Measurements from ENCODE around the gene CD55.
"Not testable (repeated sequence)": the region's sequence is repeated elsewhere in the genome, so short reads cannot be mapped to it uniquely, and the experiment has no call there.

Gene CD55

GRCh38 chr1:207306603-207307002, 14.9 kb upstream of the CD55 start:
- DNase-seq = no peak

DNA sequence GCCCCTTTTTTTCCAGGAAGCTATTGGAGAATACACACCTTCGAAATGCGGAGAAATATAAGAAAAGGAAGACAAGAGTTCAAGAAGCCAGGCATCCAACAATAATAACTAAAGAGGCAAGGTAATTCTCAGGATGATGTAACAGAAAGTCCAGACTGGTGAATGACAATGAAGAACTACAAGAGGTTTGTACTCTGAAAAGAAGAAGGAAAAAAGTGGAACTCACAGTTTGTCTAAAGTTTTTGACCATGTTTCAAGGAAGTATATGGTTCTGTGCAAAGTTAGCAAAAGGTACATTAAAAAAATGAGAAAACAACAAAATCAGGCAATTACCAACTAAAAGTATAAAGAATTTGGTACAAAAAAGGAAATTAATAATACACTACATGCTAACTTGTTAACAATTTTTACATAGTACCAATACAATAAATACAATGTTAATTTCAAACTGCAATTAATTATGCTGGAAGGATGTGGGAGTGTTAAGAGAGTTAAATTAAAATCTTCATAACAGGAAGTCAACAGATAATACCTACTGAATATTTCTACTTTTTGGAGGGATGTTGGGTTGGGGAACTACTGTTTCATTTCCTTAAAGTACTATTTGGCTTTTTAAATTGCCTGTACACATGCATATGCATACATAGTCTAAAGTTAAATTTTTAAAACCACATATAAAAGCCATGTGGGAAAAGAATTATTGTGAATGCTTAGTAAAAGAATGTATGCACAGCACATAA, 12.9 kb upstream of the CD55 start:
- no peak for DNase-seq

GRCh38 chr1:207309745-207310273, 11.7 kb upstream of the CD55 start:
- no peak for DNase-seq

DNA sequence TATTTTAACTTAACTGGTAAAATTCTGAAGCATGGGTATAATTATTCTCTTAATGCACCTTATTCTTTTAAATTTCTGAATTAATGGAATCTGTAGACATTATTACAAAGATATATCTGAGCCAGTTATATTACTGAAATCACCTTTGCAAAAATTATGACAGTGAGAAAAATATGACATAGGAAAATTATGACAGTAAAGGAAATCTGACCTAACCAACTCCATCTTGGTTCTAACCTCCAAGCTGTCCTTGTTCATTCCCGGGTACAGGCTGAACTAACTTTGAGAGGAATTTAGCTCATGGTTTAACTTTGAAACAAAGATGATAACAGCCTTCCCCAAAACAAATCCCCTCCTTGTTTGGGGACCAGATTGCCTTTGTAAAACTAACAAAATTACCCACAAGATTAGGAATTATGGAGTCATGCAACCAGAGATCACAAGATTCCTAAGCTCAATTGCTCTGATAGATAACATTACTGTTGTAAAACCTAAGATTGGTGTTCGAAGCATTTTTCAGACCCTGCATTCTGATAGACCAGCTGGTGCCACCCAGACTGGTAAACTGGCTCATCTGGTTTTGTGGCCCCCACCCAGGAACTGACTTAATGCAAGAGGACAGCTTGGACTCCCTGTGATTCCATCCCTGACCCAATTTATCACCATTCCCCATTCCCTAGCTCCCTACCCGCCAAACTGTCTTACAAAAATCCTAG, 9.4 kb upstream of the CD55 start:
- DNase-seq = no peak

GRCh38 chr1:207312604-207312920, 8.9 kb upstream of the CD55 start:
- DNase-seq = no peak

DNA sequence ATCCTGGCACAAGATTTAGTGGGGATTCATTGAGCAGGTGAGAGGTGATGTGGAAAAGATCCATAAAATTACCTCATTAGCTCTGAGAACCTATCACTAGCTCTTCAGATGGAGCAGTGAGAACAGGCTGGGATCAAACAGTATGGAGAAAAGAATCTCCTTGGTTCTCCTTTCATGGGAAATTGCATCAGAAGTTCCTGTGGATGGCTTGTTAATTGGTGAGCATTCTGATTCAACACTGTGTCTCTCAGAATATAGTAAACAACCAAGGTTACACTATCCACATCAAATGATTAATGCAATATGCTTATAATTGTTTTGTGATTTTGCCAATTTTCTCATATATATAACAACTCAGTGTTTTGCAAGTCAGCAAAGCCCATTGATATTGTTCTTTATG, 8.3 kb upstream of the CD55 start:
- no peak for DNase-seq

- DNase-seq = no peak
Observed at GRCh38 chr1:207314816-207315215, 6.7 kb upstream of the CD55 start.

DNA sequence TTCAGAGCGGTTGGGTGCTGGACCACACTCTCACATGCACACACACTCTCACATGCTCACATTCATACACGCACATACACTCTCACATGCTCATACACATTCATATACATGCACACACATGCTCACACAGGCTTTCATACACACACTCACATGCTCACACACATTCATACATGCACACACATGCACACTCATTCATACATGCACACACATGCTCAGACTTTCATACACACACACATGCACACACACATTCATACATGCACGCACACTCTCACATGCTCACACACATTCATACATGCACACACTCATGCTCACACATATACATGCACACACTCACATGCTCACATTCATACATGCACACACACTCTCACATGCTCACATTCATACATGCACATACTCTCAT, 6.0 kb upstream of the CD55 start:
- DNase-seq = no peak

DNA sequence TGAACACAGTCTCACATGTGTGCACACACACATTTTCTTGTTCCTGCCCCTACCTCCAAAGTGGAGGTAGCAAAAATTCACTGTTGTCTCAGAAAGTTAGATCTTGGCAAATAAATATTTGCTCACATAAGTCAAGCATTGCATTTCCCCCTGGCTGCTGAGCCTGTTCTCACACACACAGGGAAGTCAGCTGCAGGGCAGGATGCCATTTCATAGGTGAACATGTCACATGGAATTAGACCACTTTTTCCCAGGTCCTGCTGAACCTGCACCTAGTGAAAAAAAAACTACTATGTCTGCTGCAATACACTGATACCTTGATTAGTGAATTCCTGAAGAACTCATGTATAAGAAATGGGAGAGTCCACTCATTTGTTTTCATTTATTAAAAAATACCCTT, 5.3 kb upstream of the CD55 start:
- DNase-seq = no peak

- DNase-seq = no peak
Observed at GRCh38 chr1:207316622-207317391, 4.7 kb upstream of the CD55 start.

DNA sequence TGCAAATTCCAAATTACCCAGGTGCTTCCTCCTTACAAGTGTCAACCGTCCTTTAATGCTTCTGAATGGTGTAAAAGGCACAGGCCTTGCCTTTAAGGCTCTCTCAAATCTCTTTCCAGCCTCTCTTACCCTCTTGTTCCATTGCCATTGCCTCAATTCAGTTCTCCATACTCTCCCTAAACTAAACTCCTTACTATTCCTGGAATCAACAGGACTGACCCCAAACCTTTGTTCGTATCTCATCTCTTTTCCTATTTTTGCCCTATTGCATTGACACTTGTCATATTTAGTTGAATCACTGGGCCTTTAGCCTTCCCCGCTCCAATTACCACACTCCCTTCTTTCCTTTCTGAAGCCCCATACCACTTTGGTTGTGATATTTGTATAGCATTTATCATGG, 3.9 kb upstream of the CD55 start:
- DNase-seq = no peak

DNA sequence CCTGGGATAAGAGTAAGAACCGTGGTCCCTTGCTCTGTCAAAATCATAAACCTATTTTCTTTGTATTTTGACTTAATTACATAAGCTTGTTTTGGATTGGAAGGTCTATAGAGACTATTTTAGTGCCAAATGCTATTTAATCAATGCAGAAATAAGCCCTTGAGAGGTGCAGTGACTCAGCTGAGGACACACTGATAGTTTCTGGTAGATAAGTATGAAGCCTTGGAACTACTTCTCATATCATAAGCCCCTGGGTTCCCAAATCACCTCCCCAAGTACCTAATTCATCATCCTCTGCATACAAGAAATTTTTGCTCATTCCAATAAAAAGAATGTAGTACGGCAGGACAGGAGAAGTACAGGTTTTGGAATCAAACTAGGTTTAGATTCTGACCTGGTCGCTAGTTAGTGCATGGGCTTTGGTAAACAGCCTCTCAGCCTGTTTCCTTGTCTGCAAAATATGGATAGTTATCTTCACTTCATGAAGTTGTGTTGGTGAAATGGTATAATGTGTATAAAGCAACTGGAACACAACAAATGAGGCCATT, 3.3 kb upstream of the CD55 start:
- DNase-seq = no peak

DNA sequence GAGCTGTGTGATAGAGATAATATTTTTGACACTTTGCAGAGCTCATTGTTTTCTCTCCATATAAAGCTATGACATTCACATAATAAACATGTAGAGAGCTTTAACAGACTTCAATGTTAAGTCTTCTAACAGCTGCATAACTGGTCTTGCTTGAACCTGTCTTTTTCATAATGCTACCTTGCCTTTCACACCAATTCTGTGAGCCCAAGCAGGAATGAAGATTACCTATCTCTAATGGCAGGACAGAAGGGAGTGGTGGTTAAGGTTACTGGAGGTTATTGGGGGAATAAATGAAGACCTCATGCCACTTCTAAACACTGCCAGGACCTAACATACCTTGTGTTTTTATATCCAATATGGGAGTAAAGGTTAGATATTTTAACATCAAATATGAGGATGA, 2.3 kb upstream of the CD55 start:
- no peak for DNase-seq

- DNase-seq = not testable (repeated sequence)
Observed at GRCh38 chr1:207320105-207320504, 1.4 kb upstream of the CD55 start.

GRCh38 chr1:207321790-207322645, 540 bp downstream of the CD55 start:
- DNase-seq = peak in 1 of 2 experiments; percentile 65

DNA sequence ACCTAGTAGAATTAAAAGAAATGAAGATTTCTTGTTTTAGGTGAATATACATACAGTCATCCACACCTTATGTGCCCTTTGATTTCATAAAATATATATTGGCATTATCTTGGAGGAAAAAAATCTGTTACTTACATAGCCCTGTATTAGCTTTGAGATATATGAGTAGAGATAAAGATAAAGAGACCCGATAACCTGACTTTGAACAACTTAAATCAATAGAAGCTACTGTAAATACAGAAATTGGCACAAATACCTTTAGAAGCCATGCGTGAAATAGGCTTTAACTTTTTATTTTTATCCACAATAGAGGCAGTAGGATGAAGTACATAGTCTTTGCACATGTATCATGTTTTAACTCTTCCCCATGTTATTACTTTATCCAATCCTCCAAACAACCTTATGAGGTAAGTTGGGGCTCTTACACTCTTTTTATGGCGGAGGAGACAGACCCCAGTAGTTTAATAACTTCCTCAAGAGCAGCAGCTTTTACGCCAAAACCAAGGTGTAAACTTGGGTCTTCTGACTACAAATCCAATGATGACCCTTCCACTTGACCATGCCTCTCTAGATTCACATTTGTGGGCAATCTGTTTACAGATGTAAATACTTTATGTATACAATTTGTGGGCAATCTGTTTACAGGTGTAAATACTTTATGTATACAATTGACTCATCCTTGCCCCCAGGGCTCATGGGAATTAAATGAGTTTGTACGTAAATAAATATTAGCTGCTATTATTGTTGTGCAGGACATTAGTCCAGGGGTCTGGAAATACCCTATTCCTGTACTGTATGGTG, 2.1 kb downstream of the CD55 start:
- DNase-seq = no peak

DNA sequence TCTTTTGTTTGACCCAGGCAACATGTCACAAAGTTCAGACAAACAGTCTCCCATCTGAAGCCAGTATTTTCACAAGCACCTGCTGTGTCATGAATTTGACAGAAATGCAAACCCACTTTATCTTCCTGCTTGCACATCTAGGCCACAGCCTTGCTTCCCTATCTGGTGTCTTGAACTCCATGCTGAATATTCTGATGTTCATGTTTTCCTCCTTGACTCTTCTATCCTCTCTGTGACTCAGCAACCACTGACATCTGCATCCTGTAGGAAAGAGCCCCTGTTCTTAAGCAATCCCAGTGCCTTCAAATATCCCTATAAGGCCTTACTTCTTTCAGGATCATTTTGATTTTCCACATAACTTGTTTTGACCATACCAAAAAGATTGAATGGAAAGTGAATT, 6.5 kb downstream of the CD55 start:
- no peak for DNase-seq

DNA sequence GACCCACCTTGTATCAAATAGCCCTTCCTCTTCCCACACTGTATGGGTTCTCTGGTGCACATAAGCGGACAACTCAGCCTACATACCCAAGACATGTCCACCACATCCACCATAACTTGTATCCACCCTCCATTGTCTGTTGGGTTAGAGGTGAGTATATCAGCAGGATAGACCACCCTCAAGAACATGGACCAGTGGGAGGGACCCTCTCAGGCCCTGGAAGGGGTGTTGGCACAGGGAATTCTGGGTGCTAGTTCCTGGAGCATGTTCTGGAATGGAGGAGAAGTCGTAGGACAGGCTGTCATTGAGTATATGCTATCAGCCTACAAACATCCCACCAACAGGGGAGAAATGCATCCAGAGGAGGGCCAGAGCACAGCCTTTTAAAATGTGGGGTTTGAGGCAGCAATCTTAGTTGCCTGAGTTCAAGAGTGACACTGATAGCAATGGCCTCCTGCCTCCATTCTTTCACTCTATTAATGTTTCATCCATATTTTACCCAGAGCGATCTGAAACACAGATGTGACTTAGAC, 7.5 kb downstream of the CD55 start:
- no peak for DNase-seq

DNA sequence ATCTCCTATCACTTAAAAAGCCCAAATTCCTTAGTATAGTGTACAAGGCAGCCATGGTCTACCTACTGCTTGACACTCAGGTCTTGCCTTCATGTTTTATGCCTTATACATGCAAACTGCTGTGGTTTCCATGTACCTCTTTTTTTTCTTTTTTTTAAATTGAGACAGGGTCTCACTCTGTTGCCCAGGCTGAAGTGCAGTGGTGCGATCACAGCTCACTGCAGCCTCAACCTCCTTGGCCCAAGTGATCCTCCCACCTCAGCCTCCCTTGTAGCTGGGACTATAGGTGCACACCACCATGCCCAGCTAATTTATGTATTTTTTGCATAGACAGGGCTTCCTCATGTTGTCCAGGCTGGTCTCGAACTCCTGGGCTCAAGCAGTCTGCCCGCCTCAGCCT, 8.0 kb downstream of the CD55 start:
- DNase-seq = no peak

- DNase-seq = no peak
Observed at GRCh38 chr1:207330011-207330710, 8.7 kb downstream of the CD55 start.

All from NCI-H187 (cell line).